ENCODE data around the gene NLGN4X.

DNA sequence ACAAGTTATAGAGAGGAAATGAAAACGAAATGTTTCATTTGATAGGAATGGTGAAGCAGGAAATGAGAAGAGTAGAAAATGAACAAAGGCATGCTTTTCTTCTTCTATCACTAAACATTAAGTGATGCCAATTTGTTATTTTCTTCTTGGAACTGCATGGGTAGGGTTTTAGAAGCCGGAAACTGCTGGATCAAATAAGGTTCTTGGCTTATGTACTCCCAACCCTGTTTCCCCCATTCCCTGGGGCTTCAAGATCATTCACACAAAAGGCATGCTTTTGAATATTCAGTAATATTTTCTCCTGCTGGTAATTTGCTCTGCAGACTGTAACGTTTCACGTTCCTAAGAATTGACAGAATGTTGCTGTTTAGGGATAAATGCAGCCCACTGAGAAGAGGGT is 224.1 kb downstream of the NLGN4X start:
- TF ChIP-seq, protein P1, sequence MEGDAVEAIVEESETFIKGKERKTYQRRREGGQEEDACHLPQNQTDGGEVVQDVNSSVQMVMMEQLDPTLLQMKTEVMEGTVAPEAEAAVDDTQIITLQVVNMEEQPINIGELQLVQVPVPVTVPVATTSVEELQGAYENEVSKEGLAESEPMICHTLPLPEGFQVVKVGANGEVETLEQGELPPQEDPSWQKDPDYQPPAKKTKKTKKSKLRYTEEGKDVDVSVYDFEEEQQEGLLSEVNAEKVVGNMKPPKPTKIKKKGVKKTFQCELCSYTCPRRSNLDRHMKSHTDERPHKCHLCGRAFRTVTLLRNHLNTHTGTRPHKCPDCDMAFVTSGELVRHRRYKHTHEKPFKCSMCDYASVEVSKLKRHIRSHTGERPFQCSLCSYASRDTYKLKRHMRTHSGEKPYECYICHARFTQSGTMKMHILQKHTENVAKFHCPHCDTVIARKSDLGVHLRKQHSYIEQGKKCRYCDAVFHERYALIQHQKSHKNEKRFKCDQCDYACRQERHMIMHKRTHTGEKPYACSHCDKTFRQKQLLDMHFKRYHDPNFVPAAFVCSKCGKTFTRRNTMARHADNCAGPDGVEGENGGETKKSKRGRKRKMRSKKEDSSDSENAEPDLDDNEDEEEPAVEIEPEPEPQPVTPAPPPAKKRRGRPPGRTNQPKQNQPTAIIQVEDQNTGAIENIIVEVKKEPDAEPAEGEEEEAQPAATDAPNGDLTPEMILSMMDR (IDR thresholded peaks at IDR 0.05): no peak
- TF ChIP-seq POLR2A (IDR thresholded peaks at IDR 0.05): no peak

Data from body of pancreas (tissue), 4 donors.